Hepatocyte (in vitro differentiated cells): ENCODE data around the gene MPC1. TPM values are rescaled to one million over a fixed set of nuclear protein-coding genes. Genes with fewer than 3 reads are reported as not detected.

Experiments
- DNase-seq: peaks from one replicate; pipeline ENCODE4 v3.0.0-alpha.2; 2016; ENCODE audit warnings: low spot score
- H2AFZ ChIP-seq: fragments of 200-600 bp; sonication (generic); 2 replicates; pipeline ENCODE4 v1.6.0; 2016; ENCODE audit warnings: antibody characterized with exemption, mild to moderate bottlenecking
- H3K27ac ChIP-seq: fragments of 200-600 bp; sonication (generic); 2 replicates; pipeline ENCODE4 v1.5.1; 2016; ENCODE audit warnings: mild to moderate bottlenecking
- H3K27me3 ChIP-seq: fragments of 200-600 bp; sonication (generic); 2 replicates; pipeline ENCODE4 v1.6.1; 2016
- H3K36me3 ChIP-seq: fragments of 200-600 bp; sonication (generic); replicated peaks from 2 replicates; pipeline ENCODE4 v1.5.1; 2016; ENCODE audit warnings: low read depth; ENCODE audit not compliant: insufficient read depth
- H3K4me1 ChIP-seq: fragments of 200-600 bp; sonication (generic); 2 replicates; pipeline ENCODE4 v1.5.1; 2016; ENCODE audit warnings: mild to moderate bottlenecking, moderate library complexity; ENCODE audit not compliant: insufficient read depth
- H3K4me2 ChIP-seq: fragments of 200-600 bp; sonication (generic); 2 replicates; pipeline ENCODE4 v1.6.0; 2016
- H3K4me3 ChIP-seq: fragments of 200-600 bp; sonication (generic); 2 replicates; pipeline ENCODE4 v1.5.1; 2016; ENCODE audit warnings: mild to moderate bottlenecking
- H3K79me2 ChIP-seq: fragments of 200-600 bp; sonication (generic); 2 replicates; pipeline ENCODE4 v1.6.0; 2017; ENCODE audit warnings: mild to moderate bottlenecking
- H3K9me2 ChIP-seq: fragments of 200-600 bp; sonication (generic); replicated peaks from 2 replicates; pipeline ENCODE4 v1.6.0; 2017; ENCODE audit warnings: mild to moderate bottlenecking; ENCODE audit not compliant: insufficient read depth
- H3K9me3 ChIP-seq: fragments of 200-600 bp; sonication (generic); 2 replicates; pipeline ENCODE4 v1.5.1; 2016; ENCODE audit warnings: low read depth, mild to moderate bottlenecking
- H4K20me1 ChIP-seq: fragments of 200-600 bp; sonication (generic); 2 replicates; pipeline ENCODE4 v1.6.0; 2016; ENCODE audit warnings: mild to moderate bottlenecking; ENCODE audit not compliant: insufficient read depth, poor library complexity, severe bottlenecking
- EZH2 ChIP-seq: fragments of 200-600 bp; sonication (generic); IDR thresholded peaks from 2 replicates; pipeline ENCODE4 v1.6.1; 2016; ENCODE audit warnings: antibody characterized with exemption, mild to moderate bottlenecking, borderline replicate concordance
- EZH2phosphoT487 ChIP-seq: fragments of 200-600 bp; sonication (generic); IDR thresholded peaks from one replicate; pipeline ENCODE4 v1.6.1; 2018; ENCODE audit warnings: antibody characterized with exemption, mild to moderate bottlenecking, low read depth, moderate library complexity; ENCODE audit not compliant: unreplicated experiment, severe bottlenecking
- WGBS: methylation state at CpG from one replicate; pipeline ENCODE4 v1.1.6; 2016; ENCODE audit warnings: low lambda C conversion rate; ENCODE audit errors: missing lambda C conversion rate; 5-methylcytosine and 5-hydroxymethylcytosine counted together
- polyA plus RNA-seq: library from polyadenylated mRNA; unstranded; fragments of >200 nt; fragmentation: Nextera tagmentation; extraction: Ambion mirVana; gene quantifications from 2 replicates; pipeline ENCODE4 v1.2.1, GENCODE V29; 2016
- total RNA-seq: library from RNA; depleted of rRNA; stranded (reverse); fragments of >200 nt; gene quantifications from 2 replicates; pipeline ENCODE4 v1.2.3, GENCODE V29; 2014
- TF ChIP-seq, protein P1 (sequence below): fragments of 200-600 bp; sonication (generic); IDR thresholded peaks from 2 replicates; pipeline ENCODE4 v1.5.1; 2016; ENCODE audit warnings: antibody characterized with exemption, mild to moderate bottlenecking; ENCODE audit not compliant: poor library complexity

The MPC1 gene
- total and polyA plus RNA-seq, 2 experiments from 2014 or later: 70.2 to 75.4 TPM

DNA sequence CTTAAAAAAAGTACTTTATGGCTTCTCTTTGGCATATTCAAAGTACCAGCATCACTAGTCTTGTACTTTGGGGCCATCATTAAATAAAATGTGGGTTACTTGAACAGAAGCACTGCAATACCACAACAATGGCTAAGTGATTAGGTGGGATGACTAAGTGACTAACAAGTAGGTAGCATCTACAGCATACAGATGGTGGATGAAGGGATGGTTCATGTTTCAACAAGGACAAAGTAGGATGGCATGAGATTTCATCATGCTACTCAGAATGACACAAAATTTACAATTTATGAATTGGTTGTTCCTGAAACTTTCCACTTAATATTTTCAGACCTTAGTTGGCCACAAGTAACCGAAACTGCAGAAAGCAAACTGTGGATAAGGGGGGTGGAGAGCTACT lies 7.7 kb downstream of the MPC1 start:
- Histone ChIP-seq H3K4me3 (no peak overlapping the region), H3K9me3 (no peaks in the 10 kb centered on the region), H3K36me3 (no peaks in the 10 kb centered on the region), H3K9me2 (no peaks in the 10 kb centered on the region), H3K4me2 (no peak overlapping the region), H4K20me1 (no peaks in the 10 kb centered on the region), H3K4me1 (no peaks in the 10 kb centered on the region), H3K27me3 (no peaks in the 10 kb centered on the region), H3K27ac (no peak overlapping the region), H3K79me2 (peaks cover 32% of the 10 kb centered on the region), H2AFZ (no peak overlapping the region)
- no peak for DNase-seq
- 96% methylated on average over 1 of the region's 1 CpG for WGBS
- TF ChIP-seq EZH2: no peak
- TF ChIP-seq, protein P1, sequence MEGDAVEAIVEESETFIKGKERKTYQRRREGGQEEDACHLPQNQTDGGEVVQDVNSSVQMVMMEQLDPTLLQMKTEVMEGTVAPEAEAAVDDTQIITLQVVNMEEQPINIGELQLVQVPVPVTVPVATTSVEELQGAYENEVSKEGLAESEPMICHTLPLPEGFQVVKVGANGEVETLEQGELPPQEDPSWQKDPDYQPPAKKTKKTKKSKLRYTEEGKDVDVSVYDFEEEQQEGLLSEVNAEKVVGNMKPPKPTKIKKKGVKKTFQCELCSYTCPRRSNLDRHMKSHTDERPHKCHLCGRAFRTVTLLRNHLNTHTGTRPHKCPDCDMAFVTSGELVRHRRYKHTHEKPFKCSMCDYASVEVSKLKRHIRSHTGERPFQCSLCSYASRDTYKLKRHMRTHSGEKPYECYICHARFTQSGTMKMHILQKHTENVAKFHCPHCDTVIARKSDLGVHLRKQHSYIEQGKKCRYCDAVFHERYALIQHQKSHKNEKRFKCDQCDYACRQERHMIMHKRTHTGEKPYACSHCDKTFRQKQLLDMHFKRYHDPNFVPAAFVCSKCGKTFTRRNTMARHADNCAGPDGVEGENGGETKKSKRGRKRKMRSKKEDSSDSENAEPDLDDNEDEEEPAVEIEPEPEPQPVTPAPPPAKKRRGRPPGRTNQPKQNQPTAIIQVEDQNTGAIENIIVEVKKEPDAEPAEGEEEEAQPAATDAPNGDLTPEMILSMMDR: no peak
- TF ChIP-seq EZH2phosphoT487: no peak

DNA sequence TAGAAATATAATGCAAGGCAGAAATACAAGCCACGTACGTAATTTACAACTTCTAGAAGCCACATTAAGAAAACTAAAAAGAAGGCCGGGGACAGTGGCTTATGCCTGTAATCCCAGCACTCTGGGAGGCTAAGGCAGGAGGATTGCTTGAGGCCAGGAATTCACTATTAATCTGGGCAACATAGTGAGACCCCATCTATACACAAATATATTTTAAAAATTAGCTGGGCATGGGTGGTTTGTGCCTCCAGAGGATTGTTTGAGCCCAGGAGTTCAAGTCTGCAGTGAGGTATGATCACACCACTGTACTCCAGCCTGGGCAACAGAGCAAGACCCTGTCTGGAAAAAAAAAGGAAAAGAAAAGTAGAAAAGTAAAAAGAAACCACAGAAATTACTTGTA lies 12.3 kb downstream of the MPC1 start:
- Histone ChIP-seq H2AFZ (no peak overlapping the region), H3K27ac (no peak overlapping the region), H3K36me3 (no peaks in the 10 kb centered on the region), H3K27me3 (no peaks in the 10 kb centered on the region), H3K4me3 (no peak overlapping the region), H3K4me1 (no peaks in the 10 kb centered on the region), H3K9me2 (no peaks in the 10 kb centered on the region), H3K9me3 (no peaks in the 10 kb centered on the region), H3K4me2 (no peak overlapping the region), H4K20me1 (no peaks in the 10 kb centered on the region), H3K79me2 (no peaks in the 10 kb centered on the region)
- WGBS: 93% methylated on average over 3 of the region's 3 CpGs
- TF ChIP-seq, protein P1: no peak
- TF ChIP-seq EZH2: no peak
- TF ChIP-seq EZH2phosphoT487: no peak
- no peak for DNase-seq

DNA sequence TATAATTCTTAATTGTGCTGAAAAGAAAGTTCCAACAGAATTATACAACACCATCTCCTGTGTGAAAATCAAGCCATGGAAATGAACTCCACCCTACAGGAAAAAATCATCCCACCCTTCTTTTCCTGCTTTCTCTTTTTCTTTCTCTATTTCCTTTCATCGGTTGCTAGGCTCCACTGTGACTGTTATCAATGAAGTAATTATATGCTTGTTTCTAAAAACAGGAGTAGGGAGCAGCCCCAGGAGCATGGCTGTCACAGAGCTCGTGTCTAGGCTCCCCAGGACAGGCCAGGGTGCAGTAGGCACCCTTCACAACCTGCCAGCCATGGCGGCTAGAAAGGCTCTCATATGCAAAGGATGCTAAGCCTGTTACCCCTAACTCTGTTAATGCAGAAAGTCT lies 13.0 kb downstream of the MPC1 start:
- Histone ChIP-seq H3K9me2 (no peaks in the 10 kb centered on the region), H3K36me3 (no peaks in the 10 kb centered on the region), H3K27ac (no peak overlapping the region), H3K9me3 (no peaks in the 10 kb centered on the region), H3K4me1 (no peaks in the 10 kb centered on the region), H3K27me3 (no peaks in the 10 kb centered on the region), H3K4me3 (no peak overlapping the region), H2AFZ (no peak overlapping the region), H3K4me2 (no peak overlapping the region), H3K79me2 (no peaks in the 10 kb centered on the region), H4K20me1 (no peaks in the 10 kb centered on the region)
- TF ChIP-seq EZH2phosphoT487 (no peak), EZH2 (no peak)
- TF ChIP-seq, protein P1: no peak
- WGBS: 88% methylated on average over 3 of the region's 3 CpGs
- DNase-seq: no peak

DNA sequence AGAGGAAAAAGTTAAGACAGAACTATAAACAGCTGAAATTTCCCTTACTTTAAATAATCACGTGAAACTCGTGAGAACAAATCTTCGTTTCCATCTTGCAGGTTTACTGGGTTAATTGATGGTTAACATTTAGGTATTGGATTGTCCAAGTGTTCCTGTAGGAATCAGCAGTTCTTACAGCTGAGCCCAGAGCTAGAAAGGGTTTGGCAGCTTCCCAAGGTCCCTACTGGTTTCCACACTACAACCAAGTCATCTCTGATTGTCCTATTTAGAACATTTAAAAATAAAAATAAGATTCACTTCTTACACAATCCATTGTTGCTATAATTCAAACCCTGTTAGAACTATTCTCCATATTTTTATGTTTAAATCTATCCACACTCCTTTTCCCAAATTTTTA lies 15.8 kb downstream of the MPC1 start:
- no peaks in the 10 kb centered on the region for H3K9me2 ChIP-seq
- H3K4me2 ChIP-seq: no peak overlapping the region
- no peak for DNase-seq
- no peaks in the 10 kb centered on the region for H3K36me3 ChIP-seq
- no peak overlapping the region for H3K27ac ChIP-seq
- no peaks in the 10 kb centered on the region for H3K4me1 ChIP-seq
- no peak for TF ChIP-seq EZH2
- TF ChIP-seq EZH2phosphoT487: no peak
- TF ChIP-seq, protein P1: no peak
- H3K79me2 ChIP-seq: no peaks in the 10 kb centered on the region
- H4K20me1 ChIP-seq: no peaks in the 10 kb centered on the region
- H3K9me3 ChIP-seq: no peaks in the 10 kb centered on the region
- 97% methylated on average over 3 of the region's 3 CpGs for WGBS
- no peak overlapping the region for H2AFZ ChIP-seq
- H3K4me3 ChIP-seq: no peak overlapping the region
- no peaks in the 10 kb centered on the region for H3K27me3 ChIP-seq
